Activated naive CD8-positive, alpha-beta T cell (primary cell): Measurements from ENCODE around the gene AQP12A.
"Not testable (repeated sequence)": the region's sequence is repeated elsewhere in the genome, so short reads cannot be mapped to it uniquely, and the experiment has no call there.

Experiments used
- H3K27ac Mint-ChIP-seq: one replicate; pipeline ENCODE4 v1.8.0; 2021; ENCODE audit warnings: mixed read lengths
- H3K27me3 Mint-ChIP-seq: one replicate; pipeline ENCODE4 v1.8.0; 2021; ENCODE audit warnings: mixed read lengths
- H3K36me3 Mint-ChIP-seq: one replicate; pipeline ENCODE4 v1.8.0; 2021; ENCODE audit warnings: mixed read lengths
- H3K4me1 Mint-ChIP-seq: one replicate; pipeline ENCODE4 v1.8.0; 2021; ENCODE audit warnings: low read depth, mixed read lengths
- H3K4me3 Mint-ChIP-seq: one replicate; pipeline ENCODE4 v1.8.0; 2021; ENCODE audit warnings: mild to moderate bottlenecking, mixed read lengths
- H3K9me3 Mint-ChIP-seq: one replicate; pipeline ENCODE4 v1.8.0; 2021; ENCODE audit warnings: low read depth, mixed read lengths

Gene AQP12A

DNA sequence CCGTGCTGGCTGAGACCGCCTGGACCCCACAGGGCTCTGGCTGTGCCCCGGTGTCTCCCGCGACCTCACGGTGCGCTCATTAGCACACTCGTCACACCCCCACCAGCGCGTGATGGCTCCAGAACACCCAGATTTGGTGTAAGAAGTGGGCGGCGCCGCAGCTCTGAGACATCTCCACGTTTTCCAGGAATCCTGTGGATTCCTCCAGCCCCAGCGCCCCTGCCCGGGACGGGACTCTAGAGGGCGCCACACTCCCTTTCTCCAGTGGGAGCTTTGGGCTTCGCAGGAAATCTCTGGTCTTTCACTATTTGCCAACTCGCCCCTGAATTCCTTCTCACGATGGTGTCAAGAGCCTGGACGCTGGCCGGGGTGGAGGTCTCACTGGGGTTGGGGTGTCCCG is 16.3 kb upstream of the AQP12A start:
- not testable (repeated sequence) for H3K27me3 Mint-ChIP-seq, H3K4me3 Mint-ChIP-seq, H3K9me3 Mint-ChIP-seq, H3K27ac Mint-ChIP-seq, H3K4me1 Mint-ChIP-seq, H3K36me3 Mint-ChIP-seq

DNA sequence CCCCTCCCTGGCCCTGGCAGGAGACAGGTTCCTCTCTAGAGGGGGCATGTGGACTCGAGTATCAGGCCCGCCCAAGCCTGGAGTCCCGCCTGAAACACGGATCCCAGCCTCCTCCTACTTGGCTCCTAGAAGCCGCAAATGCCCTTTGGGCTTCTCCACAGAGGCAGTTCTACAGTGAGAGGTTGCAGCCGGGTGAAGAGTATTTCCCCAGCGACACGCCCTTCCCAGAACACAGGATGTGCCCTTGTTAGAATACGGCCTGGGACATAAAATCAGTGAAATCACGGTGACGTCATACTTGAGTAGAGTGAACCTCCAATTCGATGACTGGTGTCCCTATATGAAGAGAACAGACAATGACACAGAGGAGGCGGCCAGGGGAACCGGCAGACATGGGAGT is 13.6 kb upstream of the AQP12A start:
- not testable (repeated sequence) for H3K36me3 Mint-ChIP-seq, H3K27ac Mint-ChIP-seq, H3K27me3 Mint-ChIP-seq, H3K4me3 Mint-ChIP-seq, H3K4me1 Mint-ChIP-seq, H3K9me3 Mint-ChIP-seq

DNA sequence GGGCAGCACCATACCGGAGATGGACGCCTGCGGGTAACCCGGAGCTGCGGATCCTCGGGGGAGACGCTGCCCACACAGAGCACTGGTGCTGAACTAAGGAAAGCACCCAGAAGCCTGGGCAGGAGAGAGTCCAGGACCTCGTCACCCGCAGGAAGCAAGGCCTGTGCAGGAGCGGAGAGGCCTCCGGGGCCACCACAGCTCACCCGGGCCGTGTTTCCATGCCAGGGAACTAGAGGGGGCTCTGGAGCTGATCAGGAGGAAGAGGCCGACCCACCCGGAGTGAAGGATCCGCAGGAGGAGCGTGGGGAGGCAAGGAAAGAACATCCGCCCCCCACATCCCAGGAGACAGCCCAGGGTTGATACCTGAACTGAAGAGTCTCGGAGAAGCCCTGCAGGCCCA is 12.8 kb upstream of the AQP12A start:
- H3K27ac Mint-ChIP-seq, H3K36me3 Mint-ChIP-seq, H3K4me1 Mint-ChIP-seq, H3K27me3 Mint-ChIP-seq, H3K4me3 Mint-ChIP-seq, H3K9me3 Mint-ChIP-seq: not testable (repeated sequence)

DNA sequence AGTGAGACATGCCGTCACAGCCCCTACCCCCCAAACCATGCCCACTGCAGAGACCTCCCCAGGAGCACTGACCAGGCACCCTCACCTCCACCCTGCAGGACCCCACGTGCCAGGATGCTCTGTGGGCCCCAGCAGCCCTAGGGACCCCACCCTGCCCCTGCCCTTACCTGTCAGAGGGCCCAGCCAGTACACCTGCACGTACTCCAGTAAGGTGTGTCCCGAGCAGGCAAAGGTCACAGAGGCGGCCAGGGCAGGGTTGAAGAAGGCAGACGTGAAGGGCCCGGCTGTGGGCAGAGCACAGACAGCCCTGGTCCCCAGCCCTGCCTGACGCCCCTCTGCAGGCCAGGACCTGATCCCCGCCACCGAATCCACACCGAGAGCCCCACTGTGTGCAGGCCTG is 11.5 kb upstream of the AQP12A start:
- H3K27me3 Mint-ChIP-seq, H3K27ac Mint-ChIP-seq, H3K9me3 Mint-ChIP-seq, H3K4me1 Mint-ChIP-seq, H3K4me3 Mint-ChIP-seq, H3K36me3 Mint-ChIP-seq: not testable (repeated sequence)

DNA sequence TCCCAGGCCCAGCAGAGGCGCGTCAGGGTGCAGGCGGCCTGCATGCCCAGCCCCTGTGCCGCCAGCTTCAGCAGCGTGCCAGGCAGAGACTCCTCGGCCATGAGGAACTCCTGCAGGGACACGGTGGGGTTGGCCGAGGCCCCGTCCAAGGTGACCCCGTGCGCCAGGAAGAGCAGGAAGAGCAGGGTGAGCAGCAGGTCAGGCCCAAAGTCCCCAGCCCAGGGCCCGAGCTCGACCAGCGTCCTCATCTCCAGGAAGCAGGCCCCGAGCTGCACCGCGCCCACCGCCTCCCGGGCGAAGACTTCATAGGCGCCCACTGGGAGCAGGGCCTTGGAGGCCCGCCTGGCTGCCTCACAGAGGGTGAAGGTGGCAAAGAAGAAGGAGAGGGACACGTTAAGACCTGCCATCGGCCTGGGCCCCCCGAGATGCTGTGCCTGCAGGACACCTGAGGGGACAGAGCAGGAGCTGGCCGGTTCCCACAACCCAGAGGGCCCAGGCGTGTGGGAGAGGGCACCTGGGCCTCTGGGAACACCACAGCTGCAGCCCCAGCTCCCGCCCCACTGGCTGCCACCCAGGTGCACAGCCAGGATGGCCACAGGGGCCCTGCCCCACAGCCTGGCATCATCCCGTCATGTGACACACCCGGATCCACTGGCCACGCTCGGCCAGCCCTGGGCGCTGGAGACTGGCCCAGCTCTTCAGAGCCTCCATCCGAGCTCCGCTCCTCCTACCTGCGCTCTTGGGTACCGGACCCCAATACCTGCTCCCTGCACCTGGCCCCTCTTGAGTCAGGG is 9.0 kb upstream of the AQP12A start, which contains the start of gene AQP12B:
AQP12B (minus strand) TSS at position 455 of the 794 bp plus-strand sequence; CDS start at position 407, 48 bp downstream.
- H3K27me3 Mint-ChIP-seq, H3K36me3 Mint-ChIP-seq, H3K9me3 Mint-ChIP-seq, H3K4me1 Mint-ChIP-seq: not testable (repeated sequence)
- H3K4me3 Mint-ChIP-seq = peak within 1 kb of the TSS; percentile 27
- H3K27ac Mint-ChIP-seq = peak within 1 kb of the TSS; percentile 28

DNA sequence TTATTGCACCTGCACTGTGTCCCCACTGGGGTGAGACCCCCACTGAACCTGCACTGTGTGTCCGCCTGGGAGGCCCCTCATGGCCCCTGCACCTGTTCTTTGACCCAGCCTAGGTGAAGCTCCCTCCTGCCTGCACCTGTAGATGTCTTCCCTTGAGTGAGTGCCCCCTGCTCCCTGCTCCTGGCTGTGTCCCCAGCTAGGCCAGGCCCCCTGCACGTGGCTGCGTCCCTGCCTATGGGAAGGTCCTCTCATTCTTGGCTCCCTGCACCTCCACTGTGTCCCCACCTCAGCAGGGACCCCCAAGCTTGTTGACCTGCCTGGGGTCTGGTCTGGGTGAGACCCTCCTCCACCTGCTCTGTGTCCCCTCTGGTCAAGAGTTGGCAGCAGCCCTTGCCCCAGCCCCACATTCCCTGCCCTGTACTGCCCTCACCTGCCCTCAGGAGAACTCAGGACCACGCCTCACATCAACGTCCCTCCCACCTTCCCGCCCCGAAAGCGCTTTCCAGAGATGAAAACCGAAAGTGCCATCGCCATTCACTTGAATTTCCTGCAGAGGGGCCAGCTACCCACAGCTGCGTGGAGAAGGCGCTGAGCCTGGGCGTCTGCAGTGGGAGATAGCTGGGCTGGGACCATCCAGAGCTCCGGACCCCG is 8.2 kb upstream of the AQP12A start:
- H3K27me3 Mint-ChIP-seq, H3K9me3 Mint-ChIP-seq, H3K36me3 Mint-ChIP-seq, H3K4me1 Mint-ChIP-seq: not testable (repeated sequence)
- Mint-ChIP-seq H3K4me3 (peak overlapping the region; percentile 27), H3K27ac (peak overlapping the region; percentile 28)

DNA sequence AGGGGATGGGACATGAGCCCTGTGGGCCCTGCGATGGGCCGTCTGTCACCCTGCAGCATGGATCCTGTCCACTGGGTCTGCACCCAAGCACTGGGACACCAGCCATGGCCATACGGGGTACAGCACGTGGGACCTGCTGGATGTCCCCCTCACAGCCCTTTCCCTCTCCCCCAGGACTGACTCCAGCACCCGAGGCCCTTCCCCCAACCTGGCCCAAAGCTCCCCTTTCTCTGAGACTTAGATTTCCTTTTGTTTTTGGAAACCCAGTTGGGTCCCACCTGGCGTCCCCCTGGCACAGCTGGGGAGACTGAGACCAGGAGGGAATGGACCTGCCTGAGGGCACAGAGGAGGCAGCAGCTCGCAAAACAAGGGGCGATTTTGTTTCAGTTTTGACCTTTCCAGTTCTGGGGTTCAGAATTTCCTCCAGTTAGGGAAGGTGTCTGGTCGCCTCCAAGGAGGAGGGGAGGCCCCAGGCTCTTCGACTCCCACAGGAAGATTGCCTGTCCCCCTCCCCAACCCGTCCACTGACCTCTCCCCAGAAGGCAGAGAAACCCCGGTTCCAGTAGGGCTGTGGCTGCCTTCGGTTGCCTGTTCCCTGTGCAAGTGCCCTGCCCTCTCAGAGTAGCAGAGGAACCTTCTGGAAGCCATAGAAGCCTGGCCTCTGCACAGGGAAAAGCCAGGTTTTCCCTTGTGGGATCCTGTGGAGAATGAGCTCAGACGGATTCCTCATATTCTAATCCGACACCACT is 7.5 kb upstream of the AQP12A start:
- H3K27ac Mint-ChIP-seq, H3K9me3 Mint-ChIP-seq, H3K36me3 Mint-ChIP-seq, H3K4me1 Mint-ChIP-seq, H3K27me3 Mint-ChIP-seq: not testable (repeated sequence)
- peak overlapping the region; percentile 46 for H3K4me3 Mint-ChIP-seq

DNA sequence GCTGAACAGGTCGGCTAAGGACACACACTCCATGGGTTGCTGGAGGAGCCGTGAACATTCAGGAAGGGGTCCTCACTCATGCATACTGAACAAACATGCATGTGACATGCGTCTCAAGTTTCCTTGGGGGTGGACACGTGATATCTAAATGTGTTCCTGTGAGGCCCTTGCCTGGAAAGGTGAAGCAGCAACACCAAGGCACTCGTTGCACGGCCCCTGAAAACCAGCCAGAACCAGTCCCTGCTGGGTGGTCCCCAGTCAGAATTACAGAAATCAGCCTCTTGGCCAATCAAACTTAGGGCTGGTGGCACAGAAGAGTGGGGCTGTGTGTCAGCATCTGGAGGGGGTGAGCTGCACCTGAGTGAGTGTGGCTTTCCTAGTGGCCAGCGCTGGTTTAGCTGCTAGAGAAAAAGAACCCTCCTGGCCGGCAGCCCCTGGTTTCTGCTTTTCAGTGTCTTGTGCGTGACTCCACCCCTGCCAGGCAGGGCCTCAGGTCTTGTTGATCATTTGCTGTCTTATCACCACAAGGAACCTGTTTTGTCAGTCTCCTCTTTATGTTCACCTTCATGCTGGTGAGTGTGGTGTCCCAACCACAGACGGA is 5.8 kb upstream of the AQP12A start:
- no peaks in the 10 kb centered on the region for H3K27me3 Mint-ChIP-seq
- no peaks in the 10 kb centered on the region for H3K36me3 Mint-ChIP-seq
- H3K4me3 Mint-ChIP-seq = no peak overlapping the region
- H3K27ac Mint-ChIP-seq = no peak overlapping the region
- no peaks in the 10 kb centered on the region for H3K9me3 Mint-ChIP-seq
- H3K4me1 Mint-ChIP-seq = peaks cover 5% of the 10 kb centered on the region

DNA sequence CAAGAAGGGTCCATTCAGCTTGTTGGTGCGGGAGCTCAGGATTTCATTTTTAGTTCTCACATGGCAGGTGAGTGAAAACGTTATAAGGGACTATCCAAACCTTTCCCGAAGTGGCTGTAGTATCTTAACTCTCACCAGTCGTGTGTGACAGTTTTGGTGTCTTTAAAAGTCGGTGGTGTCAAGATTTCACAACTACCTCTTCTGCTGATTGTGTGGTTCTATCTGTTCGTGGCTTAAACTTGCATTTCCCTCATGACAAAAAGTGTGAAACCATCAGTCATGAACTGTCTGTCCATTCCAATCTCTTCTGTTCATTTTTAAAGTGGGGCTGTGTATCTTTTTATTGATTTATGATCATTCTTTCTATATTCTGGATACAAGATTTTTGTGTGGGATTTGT is 5.2 kb upstream of the AQP12A start:
- Mint-ChIP-seq H3K4me3 (no peak overlapping the region), H3K36me3 (no peaks in the 10 kb centered on the region), H3K4me1 (peaks cover 5% of the 10 kb centered on the region), H3K9me3 (no peaks in the 10 kb centered on the region), H3K27ac (no peak overlapping the region), H3K27me3 (no peaks in the 10 kb centered on the region)

DNA sequence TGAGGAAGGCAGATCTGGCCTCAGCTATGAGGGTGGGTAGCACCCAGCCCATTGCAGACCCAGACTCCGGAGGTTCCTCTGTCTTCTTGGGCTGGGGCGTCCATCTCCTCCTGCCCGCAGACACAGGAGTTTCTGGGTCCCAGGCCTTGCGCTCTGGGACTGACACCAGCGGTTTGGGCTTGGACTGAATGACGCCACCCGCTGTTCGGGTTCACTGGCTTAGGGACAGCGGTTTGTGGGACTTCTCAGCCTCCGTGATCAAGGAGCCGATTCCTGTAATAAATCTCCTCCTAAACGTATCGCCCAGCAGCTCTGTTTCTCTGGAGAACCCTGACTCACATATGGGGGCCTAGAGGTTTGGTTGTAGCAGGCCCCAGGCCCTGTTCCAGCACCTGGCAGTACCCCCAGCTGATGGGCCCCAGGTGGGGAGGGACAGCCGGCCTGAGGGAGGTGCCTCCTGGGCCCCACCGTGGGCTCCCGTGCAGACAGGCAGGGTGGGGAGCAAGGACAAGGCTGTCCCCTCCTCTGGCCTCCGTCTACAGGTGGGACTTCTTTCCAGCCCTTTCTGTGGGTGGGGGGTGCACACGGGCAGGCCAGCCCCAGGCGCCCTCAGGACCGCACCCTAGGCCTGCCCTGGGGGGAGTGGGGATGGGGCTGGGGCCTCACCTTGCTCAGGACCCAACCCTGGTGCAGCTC is 4.5 kb upstream of the AQP12A start:
- Mint-ChIP-seq H3K27ac (no peak overlapping the region), H3K4me1 (peaks cover 5% of the 10 kb centered on the region), H3K36me3 (no peaks in the 10 kb centered on the region), H3K4me3 (no peak overlapping the region), H3K9me3 (no peaks in the 10 kb centered on the region), H3K27me3 (no peaks in the 10 kb centered on the region)

DNA sequence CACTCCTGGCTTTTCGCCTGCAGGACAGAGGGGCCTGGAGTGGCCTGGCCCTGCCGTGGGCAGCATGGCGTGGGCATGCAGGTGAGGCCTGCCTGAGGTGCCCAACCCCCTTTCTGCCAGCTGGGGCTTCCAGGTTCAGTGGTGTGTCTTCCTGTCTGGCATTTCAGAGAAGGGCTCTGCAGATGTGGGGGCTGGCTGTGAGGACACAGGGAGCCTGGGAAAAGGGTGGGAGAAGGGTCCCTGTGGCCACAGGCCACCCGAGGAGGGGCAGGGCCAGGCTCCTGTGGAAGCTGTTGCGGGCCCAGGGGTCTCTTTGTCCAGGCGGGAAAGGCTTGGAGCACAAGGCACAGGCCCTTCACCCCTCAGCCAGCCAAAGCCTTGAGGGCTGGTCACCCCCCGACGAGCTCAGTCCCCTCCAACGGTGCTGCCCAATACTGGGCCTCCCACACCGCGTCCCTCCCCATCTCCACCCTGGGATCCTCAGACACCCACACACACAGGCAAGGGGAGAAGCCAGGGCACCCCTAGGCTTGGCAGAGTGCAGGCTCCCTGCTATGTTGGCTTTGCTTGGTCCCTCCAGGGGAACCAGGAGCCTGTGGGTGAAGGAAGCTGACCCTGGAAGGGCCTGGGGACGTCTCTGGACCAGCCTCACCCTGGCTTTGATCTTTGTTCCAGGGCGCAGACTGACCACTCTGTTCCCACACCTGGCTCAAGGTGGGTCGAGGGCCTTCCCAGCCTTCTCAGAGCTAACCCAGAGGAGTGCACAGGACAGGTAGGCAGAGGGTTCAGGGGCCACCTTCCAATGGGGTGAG is 3.7 kb upstream of the AQP12A start:
- H3K9me3 Mint-ChIP-seq = no peaks in the 10 kb centered on the region
- no peak overlapping the region for H3K27ac Mint-ChIP-seq
- no peak overlapping the region for H3K4me3 Mint-ChIP-seq
- H3K36me3 Mint-ChIP-seq = no peaks in the 10 kb centered on the region
- no peaks in the 10 kb centered on the region for H3K27me3 Mint-ChIP-seq
- H3K4me1 Mint-ChIP-seq = peaks cover 5% of the 10 kb centered on the region

DNA sequence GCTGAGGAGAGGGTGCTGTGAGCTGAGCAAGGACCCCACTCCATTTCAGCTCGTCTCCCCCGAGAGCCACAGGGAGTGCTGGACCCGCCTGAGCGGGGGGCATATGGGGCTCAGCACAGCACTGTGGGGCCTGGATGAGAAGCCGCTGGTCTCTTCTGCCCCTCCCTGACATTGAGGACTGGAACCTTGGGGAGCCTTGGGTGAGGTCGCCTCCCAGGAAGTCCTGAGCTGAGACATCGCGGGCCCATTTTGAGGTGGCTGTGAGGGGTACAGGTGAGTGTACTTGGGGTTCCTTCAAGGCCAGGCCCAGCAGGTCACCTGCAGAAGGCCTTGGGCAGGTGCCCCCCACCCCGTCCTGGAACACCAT is 3.1 kb upstream of the AQP12A start:
- Mint-ChIP-seq H3K4me1 (peaks cover 5% of the 10 kb centered on the region), H3K27ac (no peak overlapping the region), H3K27me3 (no peaks in the 10 kb centered on the region), H3K36me3 (no peaks in the 10 kb centered on the region), H3K9me3 (no peaks in the 10 kb centered on the region), H3K4me3 (no peak overlapping the region)

DNA sequence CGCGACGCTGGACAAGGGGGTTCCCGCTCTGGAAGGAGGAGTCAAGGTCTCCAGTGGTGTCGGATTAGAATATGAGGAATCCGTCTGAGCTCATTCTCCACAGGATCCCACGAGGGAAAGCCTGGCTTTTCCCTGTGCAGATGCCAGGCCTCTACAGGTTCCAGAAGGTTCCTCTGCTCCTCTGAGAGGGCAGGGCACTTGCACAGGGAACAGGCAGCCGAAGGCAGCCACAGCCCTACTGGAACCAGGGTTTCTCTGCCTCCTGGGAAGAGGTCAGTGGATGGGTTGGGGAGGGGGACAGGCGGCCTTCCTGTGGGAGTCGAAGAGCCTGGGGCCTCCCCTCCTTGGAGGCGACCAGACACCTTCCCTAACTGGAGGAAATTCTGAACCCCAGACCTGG is 1.7 kb upstream of the AQP12A start:
- Mint-ChIP-seq H3K27me3 (no peaks in the 10 kb centered on the region), H3K4me1 (no peaks in the 10 kb centered on the region), H3K9me3 (no peaks in the 10 kb centered on the region), H3K36me3 (no peaks in the 10 kb centered on the region), H3K27ac (no peak overlapping the region), H3K4me3 (no peak overlapping the region)

DNA sequence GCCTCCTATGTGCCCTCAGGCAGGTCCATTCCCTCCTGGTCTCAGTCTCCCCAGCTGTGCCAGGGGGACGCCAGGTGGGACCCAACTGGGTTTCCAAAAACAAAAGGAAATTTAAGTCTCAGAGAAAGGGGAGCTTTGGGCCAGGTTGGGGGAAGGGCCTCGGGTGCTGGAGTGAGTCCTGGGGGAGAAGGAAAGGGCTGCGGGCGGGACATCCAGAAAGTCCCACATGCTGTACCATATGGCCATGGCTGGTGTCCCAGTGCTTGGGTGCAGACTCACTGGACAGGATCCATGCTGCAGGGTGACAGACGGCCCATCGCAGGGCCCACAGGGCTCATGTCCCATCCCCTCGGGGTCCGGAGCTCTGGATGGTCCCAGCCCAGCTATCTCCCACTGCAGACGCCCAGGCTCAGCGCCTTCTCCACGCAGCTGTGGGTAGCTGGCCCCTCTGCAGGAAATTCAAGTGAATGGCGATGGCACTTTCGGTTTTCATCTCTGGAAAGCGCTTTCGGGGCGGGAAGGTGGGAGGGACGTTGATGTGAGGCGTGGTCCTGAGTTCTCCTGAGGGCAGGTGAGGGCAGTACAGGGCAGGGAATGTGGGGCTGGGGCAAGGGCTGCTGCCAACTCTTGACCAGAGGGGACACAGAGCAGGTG is 1.1 kb upstream of the AQP12A start:
- not testable (repeated sequence) for H3K4me1 Mint-ChIP-seq, H3K9me3 Mint-ChIP-seq, H3K36me3 Mint-ChIP-seq, H3K27me3 Mint-ChIP-seq, H3K4me3 Mint-ChIP-seq, H3K27ac Mint-ChIP-seq
